Testis (tissue), 5 donors: Measurements from ENCODE around the gene CCL23. TPM values are rescaled to one million over a fixed set of nuclear protein-coding genes. Genes with fewer than 3 reads are reported as not detected.

Source experiments
- DNase-seq: peaks from one replicate; pipeline ENCODE4 v3.0.0-alpha.2; 2019
- H3K27ac ChIP-seq, 2 donors: fragments of 200-600 bp; sonication (generic); one replicate each; pipeline ENCODE4 v1.5.1; 2019
- H3K27me3 ChIP-seq: fragments of 200-600 bp; sonication (generic); one replicate; pipeline ENCODE4 v1.5.1; 2019
- H3K36me3 ChIP-seq: fragments of 200-600 bp; sonication (generic); one replicate; pipeline ENCODE4 v1.5.1; 2017; ENCODE audit warnings: low read depth; ENCODE audit errors: missing control alignments
- H3K4me1 ChIP-seq: fragments of 200-600 bp; sonication (generic); one replicate; pipeline ENCODE4 v1.5.1; 2019
- H3K4me3 ChIP-seq, 2 donors: fragments of 200-600 bp; sonication (generic); one replicate each; pipeline ENCODE4 v1.5.1; 2017 to 2019
- H3K9me3 ChIP-seq: fragments of 200-600 bp; sonication (generic); one replicate; pipeline ENCODE4 v1.5.1; 2017
- POLR2A ChIP-seq: fragments of 450-650 bp; IDR thresholded peaks from one replicate; pipeline ENCODE4 v1.6.1; 2017; ENCODE audit warnings: antibody characterized with exemption, mild to moderate bottlenecking, moderate library complexity
- WGBS, 2 donors: methylation state at CpG; one replicate each; pipeline ENCODE4 v1.1.5; 2018; 5-methylcytosine and 5-hydroxymethylcytosine counted together
- intact Hi-C: fragments of 100-400 bp; cut with DNase I; formaldehyde crosslinking; loops from one replicate; pipeline ENCODE4 v1.15.1; 2023; ENCODE audit warnings: low total_unique reads
- long read RNA-seq, 2 donors: transcript quantifications; one replicate each; lab custom pipeline, GENCODE V29; 2026
- polyA plus RNA-seq: library from polyadenylated mRNA; stranded (reverse); fragments of 350-450 nt; fragmentation: Illumina TruSeq; extraction: RNeasy Lipid Tissue Mini Kit (QIAGEN cat#74804); gene quantifications from one replicate; pipeline ENCODE4 v1.2.3, GENCODE V29; 2014; ENCODE audit warnings: low read depth, low replicate concordance; ENCODE audit not compliant: insufficient read depth
- total RNA-seq, 2 donors: library from RNA; depleted of rRNA; stranded (reverse); fragments of >200 nt; gene quantifications; one replicate each; pipeline ENCODE4 v1.2.3, GENCODE V29; 2016
- TF ChIP-seq, protein P1 (sequence below), 3 experiments: fragments of 450-650 bp in 2 of 3; fragments of 200-600 bp in 1 of 3; sonication (generic) in 1 of 3; IDR thresholded peaks; one replicate each; pipeline ENCODE4 v1.5.1; 2016 to 2019; ENCODE audit warnings: antibody characterized with exemption in 3 of 3, mild to moderate bottlenecking in 2 of 3, moderate library complexity in 1 of 3

CCL23 gene, protein sequence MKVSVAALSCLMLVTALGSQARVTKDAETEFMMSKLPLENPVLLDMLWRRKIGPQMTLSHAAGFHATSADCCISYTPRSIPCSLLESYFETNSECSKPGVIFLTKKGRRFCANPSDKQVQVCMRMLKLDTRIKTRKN
- total RNA-seq (1 to 10 TPM in 1 of 2 donors, not detected in 1; 1.2 TPM), polyA plus RNA-seq (1.3 TPM)
- long read RNA-seq, donor 1: 0 reads
- long read RNA-seq, donor 2: 0 reads

GRCh38 chr17:36017799-36018198 lies at the start of gene CCL23:
CCL23 (minus strand) TSS chr17:36017972; CDS start chr17:36017897, 75 bp downstream.
- TF ChIP-seq, protein P1, sequence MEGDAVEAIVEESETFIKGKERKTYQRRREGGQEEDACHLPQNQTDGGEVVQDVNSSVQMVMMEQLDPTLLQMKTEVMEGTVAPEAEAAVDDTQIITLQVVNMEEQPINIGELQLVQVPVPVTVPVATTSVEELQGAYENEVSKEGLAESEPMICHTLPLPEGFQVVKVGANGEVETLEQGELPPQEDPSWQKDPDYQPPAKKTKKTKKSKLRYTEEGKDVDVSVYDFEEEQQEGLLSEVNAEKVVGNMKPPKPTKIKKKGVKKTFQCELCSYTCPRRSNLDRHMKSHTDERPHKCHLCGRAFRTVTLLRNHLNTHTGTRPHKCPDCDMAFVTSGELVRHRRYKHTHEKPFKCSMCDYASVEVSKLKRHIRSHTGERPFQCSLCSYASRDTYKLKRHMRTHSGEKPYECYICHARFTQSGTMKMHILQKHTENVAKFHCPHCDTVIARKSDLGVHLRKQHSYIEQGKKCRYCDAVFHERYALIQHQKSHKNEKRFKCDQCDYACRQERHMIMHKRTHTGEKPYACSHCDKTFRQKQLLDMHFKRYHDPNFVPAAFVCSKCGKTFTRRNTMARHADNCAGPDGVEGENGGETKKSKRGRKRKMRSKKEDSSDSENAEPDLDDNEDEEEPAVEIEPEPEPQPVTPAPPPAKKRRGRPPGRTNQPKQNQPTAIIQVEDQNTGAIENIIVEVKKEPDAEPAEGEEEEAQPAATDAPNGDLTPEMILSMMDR (IDR thresholded peaks at IDR 0.05): no peak
- TF ChIP-seq POLR2A: no peak
- Histone ChIP-seq H3K4me3 (no peak within 1 kb of the TSS), H3K27ac (no peak within 1 kb of the TSS), H3K27me3 (no peaks in the 10 kb centered on the region), H3K4me1 (no peaks in the 10 kb centered on the region), H3K9me3 (no peaks in the 10 kb centered on the region), H3K36me3 (no peaks in the 10 kb centered on the region)
- intact Hi-C loops: no loop called here
- no peak for DNase-seq
- WGBS, 2 donors: 64 to 73% methylated on average over 6 of the region's 6 CpGs

GRCh38 chr17:36066365-36066985 lies 48.7 kb upstream of the CCL23 start:
- Histone ChIP-seq H3K9me3 (no peaks in the 10 kb centered on the region), H3K36me3 (no peaks in the 10 kb centered on the region), H3K4me1 (no peaks in the 10 kb centered on the region), H3K4me3 (no peak overlapping the region), H3K27me3 (no peaks in the 10 kb centered on the region), H3K27ac (no peak overlapping the region)
- DNase-seq: no peak
- WGBS, 2 donors: 89 to 91% methylated on average over 6 of the region's 6 CpGs
- intact Hi-C loops: no loop called here
- TF ChIP-seq, protein P1 (IDR thresholded peaks at IDR 0.05): no peak
- no peak for TF ChIP-seq POLR2A

DNA sequence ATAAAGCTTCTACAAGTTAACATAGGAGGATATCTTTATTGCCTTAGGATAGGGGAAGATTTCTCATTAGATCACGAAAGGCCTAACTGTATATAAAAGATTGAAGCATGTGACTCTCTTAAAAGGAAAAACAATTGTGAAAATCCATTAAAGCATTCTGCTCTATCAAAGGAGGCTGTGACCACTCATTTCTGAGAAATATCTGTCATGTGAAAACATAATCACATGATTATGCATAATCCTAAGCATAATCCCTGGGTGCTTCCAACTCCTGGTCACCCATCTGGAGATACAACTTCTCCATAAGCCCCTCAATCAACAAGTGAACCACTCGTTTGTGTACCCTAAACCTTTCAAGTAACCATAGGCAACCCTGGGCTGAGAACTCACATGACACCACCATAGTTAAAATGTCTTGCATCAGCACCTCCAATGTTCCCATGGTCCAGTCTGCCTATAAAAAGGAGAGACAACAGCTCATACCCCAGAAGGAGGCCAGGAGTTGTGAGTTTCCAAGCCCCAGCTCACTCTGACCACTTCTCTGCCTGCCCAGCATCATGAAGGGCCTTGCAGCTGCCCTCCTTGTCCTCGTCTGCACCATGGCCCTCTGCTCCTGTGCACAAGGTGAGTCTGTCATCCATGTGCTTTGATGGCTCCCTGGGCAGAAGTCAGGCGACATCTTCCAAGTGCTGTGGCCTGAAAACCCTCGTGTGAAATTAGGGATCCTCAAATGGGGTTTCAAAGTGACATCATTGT lies 46.2 kb upstream of the CCL23 start, which contains the start of gene CCL18:
CCL18 (plus strand) TSS at position 487 of the 756 bp plus-strand sequence; CDS start at position 558, 71 bp downstream.
- 84 to 87% methylated on average over 5 of the region's 5 CpGs for WGBS, 2 donors
- no peaks in the 10 kb centered on the region for H3K27me3 ChIP-seq
- intact Hi-C loops: no loop called here
- no peak for TF ChIP-seq POLR2A
- TF ChIP-seq, protein P1 (IDR thresholded peaks at IDR 0.05): no peak
- no peak within 1 kb of the TSS for H3K27ac ChIP-seq
- no peaks in the 10 kb centered on the region for H3K9me3 ChIP-seq
- H3K36me3 ChIP-seq: no peaks in the 10 kb centered on the region
- H3K4me1 ChIP-seq: no peaks in the 10 kb centered on the region
- H3K4me3 ChIP-seq: no peak within 1 kb of the TSS
- no peak for DNase-seq

GRCh38 chr17:36060816-36061215 lies 43.0 kb upstream of the CCL23 start:
- no peaks in the 10 kb centered on the region for H3K27me3 ChIP-seq
- no peak for DNase-seq
- TF ChIP-seq POLR2A: no peak
- TF ChIP-seq, protein P1 (IDR thresholded peaks at IDR 0.05): no peak
- H3K4me3 ChIP-seq: no peak overlapping the region
- H3K4me1 ChIP-seq: no peaks in the 10 kb centered on the region
- H3K36me3 ChIP-seq: no peaks in the 10 kb centered on the region
- no peaks in the 10 kb centered on the region for H3K9me3 ChIP-seq
- WGBS, 2 donors: 72 to 95% methylated on average over 2 of the region's 2 CpGs
- intact Hi-C loops: no loop called here
- H3K27ac ChIP-seq: no peak overlapping the region
